Measurements from ENCODE around the gene STAT3. TPM values are rescaled to one million over a fixed set of nuclear protein-coding genes. Genes with fewer than 3 reads are reported as not detected.
A peak's percentile ranks its signal among the peaks of the same experiment; 100 is the strongest.

Gene STAT3
- total and polyA plus RNA-seq, 2 of the 13 experiments (the other 11 are each of a cell fraction or from before 2014, with no cell fraction given): 61.8 to 62.4 TPM

- TF ChIP-seq, protein P1, sequence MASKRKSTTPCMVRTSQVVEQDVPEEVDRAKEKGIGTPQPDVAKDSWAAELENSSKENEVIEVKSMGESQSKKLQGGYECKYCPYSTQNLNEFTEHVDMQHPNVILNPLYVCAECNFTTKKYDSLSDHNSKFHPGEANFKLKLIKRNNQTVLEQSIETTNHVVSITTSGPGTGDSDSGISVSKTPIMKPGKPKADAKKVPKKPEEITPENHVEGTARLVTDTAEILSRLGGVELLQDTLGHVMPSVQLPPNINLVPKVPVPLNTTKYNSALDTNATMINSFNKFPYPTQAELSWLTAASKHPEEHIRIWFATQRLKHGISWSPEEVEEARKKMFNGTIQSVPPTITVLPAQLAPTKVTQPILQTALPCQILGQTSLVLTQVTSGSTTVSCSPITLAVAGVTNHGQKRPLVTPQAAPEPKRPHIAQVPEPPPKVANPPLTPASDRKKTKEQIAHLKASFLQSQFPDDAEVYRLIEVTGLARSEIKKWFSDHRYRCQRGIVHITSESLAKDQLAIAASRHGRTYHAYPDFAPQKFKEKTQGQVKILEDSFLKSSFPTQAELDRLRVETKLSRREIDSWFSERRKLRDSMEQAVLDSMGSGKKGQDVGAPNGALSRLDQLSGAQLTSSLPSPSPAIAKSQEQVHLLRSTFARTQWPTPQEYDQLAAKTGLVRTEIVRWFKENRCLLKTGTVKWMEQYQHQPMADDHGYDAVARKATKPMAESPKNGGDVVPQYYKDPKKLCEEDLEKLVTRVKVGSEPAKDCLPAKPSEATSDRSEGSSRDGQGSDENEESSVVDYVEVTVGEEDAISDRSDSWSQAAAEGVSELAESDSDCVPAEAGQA (IDR thresholded peaks at IDR 0.05; ENCODE audit: low read depth): no peak
- TF ChIP-seq, protein P1 (CRISPR knock-in tag; IDR thresholded peaks at IDR 0.05; ENCODE audit: borderline replicate concordance): no peak
- TF ChIP-seq MAFK (conservative IDR thresholded peaks at IDR 0.05 in 1 of 2, IDR thresholded peaks at IDR 0.05 in 1 of 2; ENCODE audit: low read length in 2 of 2) (no peak), HIC2 (CRISPR knock-in tag; IDR thresholded peaks at IDR 0.05; ENCODE audit: low read depth) (peak; percentile 32; the same call in 1 of the 2 replicates), SP5 (CRISPR knock-in tag; IDR thresholded peaks at IDR 0.05; ENCODE audit: borderline replicate concordance, low read depth) (0 out of 2 replicates have a peak, but pooled peaks have one; percentile 16), HIVEP1 (CRISPR knock-in tag; IDR thresholded peaks at IDR 0.05) (peak; percentile 59; the same call in 1 of the 2 replicates), NR2F6 (IDR thresholded peaks at IDR 0.05) (peak; percentile 24; the same call in 1 of the 2 replicates), NR2F6 (CRISPR knock-in tag; IDR thresholded peaks at IDR 0.05) (peak; percentile 51; the same call in 1 of the 2 replicates), ADNP (CRISPR knock-in tag; IDR thresholded peaks at IDR 0.05) (peak; percentile 76; the same call in 1 of the 2 replicates), HNRNPL (IDR thresholded peaks at IDR 0.05; ENCODE audit: low read depth, low read length) (peak; percentile 86), ELF3 (CRISPR knock-in tag; IDR thresholded peaks at IDR 0.05) (0 out of 2 replicates have a peak, but pooled peaks have one; percentile 18)
- TF ChIP-seq, protein P2, sequence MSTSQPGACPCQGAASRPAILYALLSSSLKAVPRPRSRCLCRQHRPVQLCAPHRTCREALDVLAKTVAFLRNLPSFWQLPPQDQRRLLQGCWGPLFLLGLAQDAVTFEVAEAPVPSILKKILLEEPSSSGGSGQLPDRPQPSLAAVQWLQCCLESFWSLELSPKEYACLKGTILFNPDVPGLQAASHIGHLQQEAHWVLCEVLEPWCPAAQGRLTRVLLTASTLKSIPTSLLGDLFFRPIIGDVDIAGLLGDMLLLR (CRISPR knock-in tag; IDR thresholded peaks at IDR 0.05): 0 out of 2 replicates have a peak, but pooled peaks have one; percentile 23
- TF ChIP-seq, protein P3, sequence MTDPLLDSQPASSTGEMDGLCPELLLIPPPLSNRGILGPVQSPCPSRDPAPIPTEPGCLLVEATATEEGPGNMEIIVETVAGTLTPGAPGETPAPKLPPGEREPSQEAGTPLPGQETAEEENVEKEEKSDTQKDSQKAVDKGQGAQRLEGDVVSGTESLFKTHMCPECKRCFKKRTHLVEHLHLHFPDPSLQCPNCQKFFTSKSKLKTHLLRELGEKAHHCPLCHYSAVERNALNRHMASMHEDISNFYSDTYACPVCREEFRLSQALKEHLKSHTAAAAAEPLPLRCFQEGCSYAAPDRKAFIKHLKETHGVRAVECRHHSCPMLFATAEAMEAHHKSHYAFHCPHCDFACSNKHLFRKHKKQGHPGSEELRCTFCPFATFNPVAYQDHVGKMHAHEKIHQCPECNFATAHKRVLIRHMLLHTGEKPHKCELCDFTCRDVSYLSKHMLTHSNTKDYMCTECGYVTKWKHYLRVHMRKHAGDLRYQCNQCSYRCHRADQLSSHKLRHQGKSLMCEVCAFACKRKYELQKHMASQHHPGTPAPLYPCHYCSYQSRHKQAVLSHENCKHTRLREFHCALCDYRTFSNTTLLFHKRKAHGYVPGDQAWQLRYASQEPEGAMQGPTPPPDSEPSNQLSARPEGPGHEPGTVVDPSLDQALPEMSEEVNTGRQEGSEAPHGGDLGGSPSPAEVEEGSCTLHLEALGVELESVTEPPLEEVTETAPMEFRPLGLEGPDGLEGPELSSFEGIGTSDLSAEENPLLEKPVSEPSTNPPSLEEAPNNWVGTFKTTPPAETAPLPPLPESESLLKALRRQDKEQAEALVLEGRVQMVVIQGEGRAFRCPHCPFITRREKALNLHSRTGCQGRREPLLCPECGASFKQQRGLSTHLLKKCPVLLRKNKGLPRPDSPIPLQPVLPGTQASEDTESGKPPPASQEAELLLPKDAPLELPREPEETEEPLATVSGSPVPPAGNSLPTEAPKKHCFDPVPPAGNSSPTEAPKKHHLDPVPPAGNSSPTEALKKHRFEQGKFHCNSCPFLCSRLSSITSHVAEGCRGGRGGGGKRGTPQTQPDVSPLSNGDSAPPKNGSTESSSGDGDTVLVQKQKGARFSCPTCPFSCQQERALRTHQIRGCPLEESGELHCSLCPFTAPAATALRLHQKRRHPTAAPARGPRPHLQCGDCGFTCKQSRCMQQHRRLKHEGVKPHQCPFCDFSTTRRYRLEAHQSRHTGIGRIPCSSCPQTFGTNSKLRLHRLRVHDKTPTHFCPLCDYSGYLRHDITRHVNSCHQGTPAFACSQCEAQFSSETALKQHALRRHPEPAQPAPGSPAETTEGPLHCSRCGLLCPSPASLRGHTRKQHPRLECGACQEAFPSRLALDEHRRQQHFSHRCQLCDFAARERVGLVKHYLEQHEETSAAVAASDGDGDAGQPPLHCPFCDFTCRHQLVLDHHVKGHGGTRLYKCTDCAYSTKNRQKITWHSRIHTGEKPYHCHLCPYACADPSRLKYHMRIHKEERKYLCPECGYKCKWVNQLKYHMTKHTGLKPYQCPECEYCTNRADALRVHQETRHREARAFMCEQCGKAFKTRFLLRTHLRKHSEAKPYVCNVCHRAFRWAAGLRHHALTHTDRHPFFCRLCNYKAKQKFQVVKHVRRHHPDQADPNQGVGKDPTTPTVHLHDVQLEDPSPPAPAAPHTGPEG (CRISPR knock-in tag; IDR thresholded peaks at IDR 0.05): no peak
- TF ChIP-seq, protein P4, sequence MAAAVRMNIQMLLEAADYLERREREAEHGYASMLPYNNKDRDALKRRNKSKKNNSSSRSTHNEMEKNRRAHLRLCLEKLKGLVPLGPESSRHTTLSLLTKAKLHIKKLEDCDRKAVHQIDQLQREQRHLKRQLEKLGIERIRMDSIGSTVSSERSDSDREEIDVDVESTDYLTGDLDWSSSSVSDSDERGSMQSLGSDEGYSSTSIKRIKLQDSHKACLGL (CRISPR knock-in tag; IDR thresholded peaks at IDR 0.05): peak; percentile 73
These were observed 83.8 kb downstream of the STAT3 start (continued) for GRCh38 chr17:42304187-42305030.
